GM18517 (cell line): ENCODE data around the gene CDHR3.

Experiments used
- ATAC-seq: cut with Tn5 transposase; IDR thresholded peaks from one replicate; pipeline ENCODE4 v1.9.1; 2021; ENCODE audit warnings: mild to moderate bottlenecking, moderate library complexity; ENCODE audit not compliant: unreplicated experiment

The CDHR3 gene, protein sequence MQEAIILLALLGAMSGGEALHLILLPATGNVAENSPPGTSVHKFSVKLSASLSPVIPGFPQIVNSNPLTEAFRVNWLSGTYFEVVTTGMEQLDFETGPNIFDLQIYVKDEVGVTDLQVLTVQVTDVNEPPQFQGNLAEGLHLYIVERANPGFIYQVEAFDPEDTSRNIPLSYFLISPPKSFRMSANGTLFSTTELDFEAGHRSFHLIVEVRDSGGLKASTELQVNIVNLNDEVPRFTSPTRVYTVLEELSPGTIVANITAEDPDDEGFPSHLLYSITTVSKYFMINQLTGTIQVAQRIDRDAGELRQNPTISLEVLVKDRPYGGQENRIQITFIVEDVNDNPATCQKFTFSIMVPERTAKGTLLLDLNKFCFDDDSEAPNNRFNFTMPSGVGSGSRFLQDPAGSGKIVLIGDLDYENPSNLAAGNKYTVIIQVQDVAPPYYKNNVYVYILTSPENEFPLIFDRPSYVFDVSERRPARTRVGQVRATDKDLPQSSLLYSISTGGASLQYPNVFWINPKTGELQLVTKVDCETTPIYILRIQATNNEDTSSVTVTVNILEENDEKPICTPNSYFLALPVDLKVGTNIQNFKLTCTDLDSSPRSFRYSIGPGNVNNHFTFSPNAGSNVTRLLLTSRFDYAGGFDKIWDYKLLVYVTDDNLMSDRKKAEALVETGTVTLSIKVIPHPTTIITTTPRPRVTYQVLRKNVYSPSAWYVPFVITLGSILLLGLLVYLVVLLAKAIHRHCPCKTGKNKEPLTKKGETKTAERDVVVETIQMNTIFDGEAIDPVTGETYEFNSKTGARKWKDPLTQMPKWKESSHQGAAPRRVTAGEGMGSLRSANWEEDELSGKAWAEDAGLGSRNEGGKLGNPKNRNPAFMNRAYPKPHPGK

GRCh38 chr7:105963038-105963667, at the start of gene CDHR3:
Gene CDHR3 (plus strand): TSS chr7:105963264. CDS start chr7:105963319, 55 bp downstream.
- no peak for ATAC-seq

- ATAC-seq: no peak
Measured at GRCh38 chr7:105913947-105914346, 49.1 kb upstream of the CDHR3 start.

GRCh38 chr7:105916603-105917002, 46.5 kb upstream of the CDHR3 start:
- ATAC-seq: no peak

DNA sequence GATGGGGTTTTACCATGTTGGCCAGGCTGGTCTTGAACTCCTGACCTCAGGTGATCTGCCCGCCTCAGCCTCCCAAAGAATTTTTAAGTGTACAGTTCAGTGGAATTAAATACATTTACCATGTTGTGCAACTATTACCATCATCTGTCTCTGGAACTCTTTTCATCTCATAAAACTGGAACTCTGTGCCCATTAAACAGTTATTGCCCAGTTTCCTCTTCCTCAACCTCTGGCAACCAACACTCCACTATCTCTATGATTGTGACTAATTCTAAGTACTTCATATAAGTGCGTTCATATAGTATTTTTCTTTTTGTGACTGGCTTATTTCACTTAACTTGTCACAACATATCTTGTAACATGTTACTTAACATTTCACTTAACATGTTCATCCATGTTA, 45.4 kb upstream of the CDHR3 start:
- ATAC-seq: no peak

- no peak for ATAC-seq
Measured at GRCh38 chr7:105920766-105921165, 42.3 kb upstream of the CDHR3 start.

GRCh38 chr7:105924945-105925344, 38.1 kb upstream of the CDHR3 start:
- ATAC-seq: no peak

- ATAC-seq: no peak
Measured at GRCh38 chr7:105926131-105926530, 36.9 kb upstream of the CDHR3 start.

DNA sequence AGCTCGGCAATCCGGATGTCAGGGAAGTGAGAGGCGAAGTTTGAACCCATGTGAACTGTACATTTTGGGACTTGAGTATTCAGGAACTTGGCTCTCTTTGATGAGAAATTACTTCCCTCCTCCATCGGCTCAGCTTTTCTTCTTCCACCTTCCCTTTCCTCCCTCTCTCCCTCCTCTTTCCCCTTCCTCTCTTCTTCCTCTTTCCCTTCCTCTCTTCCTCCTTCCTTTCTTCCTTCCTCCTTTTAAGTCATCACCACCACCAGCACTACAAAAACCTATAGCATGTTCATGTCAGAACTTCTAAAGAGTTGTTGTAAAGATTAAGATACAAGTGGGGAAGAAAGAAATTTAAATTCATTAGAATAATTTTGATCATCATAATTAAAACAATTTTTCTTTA, 31.9 kb upstream of the CDHR3 start:
- ATAC-seq: no peak

DNA sequence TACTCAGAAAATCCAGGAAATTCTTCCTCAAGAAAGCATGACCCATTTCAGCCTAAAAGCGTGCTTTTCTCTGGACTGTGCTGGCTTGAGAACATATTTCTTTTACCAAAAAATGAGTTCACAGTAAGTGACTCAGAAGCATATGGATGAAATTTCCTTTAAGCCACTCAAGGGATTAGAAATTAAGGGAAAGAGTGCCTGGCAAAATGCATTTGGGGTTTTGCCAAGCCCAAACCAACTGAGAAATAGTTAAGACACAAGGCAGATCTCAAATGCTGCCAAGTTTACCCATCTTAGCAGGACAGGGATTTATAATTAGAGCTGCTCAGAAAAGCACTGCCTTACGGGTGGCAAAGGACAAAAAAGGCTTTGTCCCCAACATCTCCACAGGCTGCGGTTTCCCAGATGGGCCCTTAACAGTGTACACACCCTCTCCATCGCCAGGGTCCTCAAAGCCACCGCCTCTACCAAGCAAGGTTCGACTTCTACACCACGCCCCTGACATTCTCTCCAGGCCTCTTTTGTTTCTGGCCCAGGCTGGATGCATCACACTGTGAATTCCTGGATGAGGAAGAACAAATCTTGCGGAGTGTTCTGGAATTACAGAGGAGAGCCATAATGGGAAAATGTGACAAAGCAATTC, 30.1 kb upstream of the CDHR3 start:
- no peak for ATAC-seq

- no peak for ATAC-seq
Measured at GRCh38 chr7:105934572-105935185, 28.4 kb upstream of the CDHR3 start.

- no peak for ATAC-seq
Measured at GRCh38 chr7:105935250-105935649, 27.8 kb upstream of the CDHR3 start.

- ATAC-seq: no peak
Measured at GRCh38 chr7:105937411-105937810, 25.7 kb upstream of the CDHR3 start.

GRCh38 chr7:105940109-105940508, 23.0 kb upstream of the CDHR3 start:
- ATAC-seq: no peak

DNA sequence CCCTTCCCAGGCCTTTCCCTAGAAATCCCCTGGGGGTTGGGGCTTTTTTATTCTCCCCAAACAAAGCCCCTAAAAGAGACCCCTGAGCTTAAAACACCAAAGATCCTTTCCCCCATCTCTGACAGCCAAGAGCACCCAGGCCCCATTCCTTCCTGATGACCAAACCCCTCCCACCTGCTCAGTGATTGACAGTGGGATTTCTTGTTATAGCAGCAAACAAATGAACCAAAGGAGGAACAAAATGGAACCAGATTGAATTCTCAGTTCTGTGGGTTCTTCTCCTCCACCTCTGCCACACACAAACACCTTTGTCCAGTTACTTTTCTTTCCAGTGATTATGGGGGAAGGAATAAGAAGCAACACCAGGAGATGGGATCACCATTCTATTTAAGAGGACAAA, 21.5 kb upstream of the CDHR3 start:
- no peak for ATAC-seq

GRCh38 chr7:105943486-105943885, 19.6 kb upstream of the CDHR3 start:
- no peak for ATAC-seq

DNA sequence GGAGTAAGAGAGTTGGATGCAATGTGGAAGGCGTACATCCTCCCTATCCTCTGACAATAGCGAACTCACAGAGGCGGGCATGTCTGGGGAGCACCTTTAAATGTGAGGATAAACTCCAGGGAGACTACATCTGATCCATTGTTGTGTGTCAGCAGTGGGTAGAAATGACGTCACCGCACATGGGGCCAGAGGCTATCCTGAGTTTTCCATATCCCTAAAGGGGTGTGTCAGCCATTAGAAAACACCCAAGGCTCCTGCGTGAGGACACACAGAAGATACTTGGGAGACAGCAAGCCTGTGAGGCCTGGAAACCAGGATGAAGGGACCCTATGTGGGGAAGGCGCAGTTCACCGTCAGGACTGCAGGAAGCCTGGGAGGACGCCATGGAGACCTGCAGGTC, 17.2 kb upstream of the CDHR3 start:
- ATAC-seq: no peak

GRCh38 chr7:105951597-105951996, 11.5 kb upstream of the CDHR3 start:
- no peak for ATAC-seq

DNA sequence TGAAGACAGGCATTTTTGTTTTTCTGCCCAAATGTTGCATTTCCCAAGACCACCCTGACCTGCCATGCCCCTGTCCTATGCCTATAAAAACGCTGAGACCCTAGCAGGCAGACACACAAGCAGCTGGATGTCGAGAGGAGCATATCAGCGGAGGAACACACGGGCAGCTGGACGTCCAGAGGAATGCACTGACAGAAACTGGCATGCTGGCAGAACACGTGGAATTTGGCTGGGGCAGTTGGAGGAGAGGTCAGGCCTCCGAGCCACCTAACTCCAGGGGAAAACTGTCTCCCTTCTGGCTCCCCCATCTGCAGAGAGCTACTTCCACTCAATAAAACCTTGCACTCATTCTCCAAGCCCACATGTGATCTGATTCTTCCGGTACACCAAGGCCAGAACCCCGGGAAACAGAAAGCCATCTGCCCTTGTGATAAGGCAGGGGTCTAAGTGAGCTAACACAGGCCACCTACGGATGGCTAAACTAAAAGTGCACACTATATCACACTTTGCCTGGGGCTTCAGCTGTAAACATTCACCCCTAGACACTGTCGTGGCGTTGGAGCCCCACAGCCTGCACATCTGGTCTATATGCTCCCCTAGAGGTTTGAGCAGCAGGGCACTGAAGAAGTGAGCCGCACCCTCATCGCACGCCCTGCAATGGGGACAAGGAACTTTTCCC, 10.0 kb upstream of the CDHR3 start:
- no peak for ATAC-seq

DNA sequence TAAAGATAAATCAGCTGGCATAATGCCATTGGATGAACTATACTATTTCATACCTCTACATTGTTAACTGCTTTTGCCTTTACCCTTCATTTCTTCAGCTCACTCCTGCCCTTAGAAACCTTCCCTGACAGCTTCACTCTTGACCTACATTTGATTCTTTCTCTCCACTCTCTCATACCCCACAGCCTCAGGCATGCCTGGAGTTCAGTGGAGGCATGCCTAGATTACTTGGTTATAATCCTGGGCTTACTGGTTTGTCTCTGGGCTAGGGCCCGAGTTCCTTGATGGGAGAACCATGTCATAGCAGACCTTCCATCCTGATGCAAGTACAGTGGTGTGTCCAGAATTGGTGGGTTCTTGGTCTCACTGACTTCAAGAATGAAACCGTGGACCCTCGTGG, 8.4 kb upstream of the CDHR3 start:
- ATAC-seq: no peak
